ENCODE data around the gene ZNF117.

DNA sequence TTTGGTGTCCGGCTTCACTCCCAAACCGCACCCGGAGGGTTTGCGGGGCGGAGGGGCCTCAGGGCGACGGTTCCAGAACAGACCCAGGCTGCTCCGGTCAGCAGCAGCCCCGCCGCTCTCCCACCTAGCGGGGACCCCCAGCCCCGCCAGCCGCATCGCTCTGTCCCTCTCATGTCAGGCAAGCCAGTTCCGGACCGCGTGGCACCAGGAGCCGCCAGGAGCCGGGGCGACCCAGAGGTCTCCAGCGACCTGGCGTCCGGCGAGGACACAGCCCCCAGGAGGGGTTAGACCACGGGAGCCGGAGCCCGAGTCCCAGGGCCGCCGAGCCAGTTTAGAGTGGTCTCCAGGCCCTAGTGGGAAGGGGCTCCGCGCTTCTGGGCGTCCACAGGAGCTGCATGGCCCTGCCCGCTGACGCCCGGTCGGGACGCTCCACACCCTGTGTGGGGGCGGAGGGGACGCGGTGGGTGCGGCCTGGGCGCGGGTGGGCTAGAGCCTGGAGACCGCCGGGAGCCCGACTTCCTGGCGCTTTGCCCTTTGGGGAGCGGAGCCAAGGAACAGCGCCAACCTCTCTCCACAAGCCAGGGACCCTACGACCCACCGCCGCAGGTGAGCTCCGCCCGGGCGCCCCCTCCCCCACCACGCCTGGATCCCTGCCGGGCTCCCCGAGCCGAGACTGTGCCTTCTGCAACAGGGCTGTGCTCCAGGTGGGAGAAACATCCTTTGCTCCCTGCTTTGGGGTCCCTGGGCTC lies 43.4 kb downstream of the ZNF117 start:
- TF ChIP-seq, protein P1, sequence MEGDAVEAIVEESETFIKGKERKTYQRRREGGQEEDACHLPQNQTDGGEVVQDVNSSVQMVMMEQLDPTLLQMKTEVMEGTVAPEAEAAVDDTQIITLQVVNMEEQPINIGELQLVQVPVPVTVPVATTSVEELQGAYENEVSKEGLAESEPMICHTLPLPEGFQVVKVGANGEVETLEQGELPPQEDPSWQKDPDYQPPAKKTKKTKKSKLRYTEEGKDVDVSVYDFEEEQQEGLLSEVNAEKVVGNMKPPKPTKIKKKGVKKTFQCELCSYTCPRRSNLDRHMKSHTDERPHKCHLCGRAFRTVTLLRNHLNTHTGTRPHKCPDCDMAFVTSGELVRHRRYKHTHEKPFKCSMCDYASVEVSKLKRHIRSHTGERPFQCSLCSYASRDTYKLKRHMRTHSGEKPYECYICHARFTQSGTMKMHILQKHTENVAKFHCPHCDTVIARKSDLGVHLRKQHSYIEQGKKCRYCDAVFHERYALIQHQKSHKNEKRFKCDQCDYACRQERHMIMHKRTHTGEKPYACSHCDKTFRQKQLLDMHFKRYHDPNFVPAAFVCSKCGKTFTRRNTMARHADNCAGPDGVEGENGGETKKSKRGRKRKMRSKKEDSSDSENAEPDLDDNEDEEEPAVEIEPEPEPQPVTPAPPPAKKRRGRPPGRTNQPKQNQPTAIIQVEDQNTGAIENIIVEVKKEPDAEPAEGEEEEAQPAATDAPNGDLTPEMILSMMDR (conservative IDR thresholded peaks at IDR 0.05; ENCODE audit: low read length), result no peak
- no peak for TF ChIP-seq EZH2phosphoT487 (IDR thresholded peaks at IDR 0.05; ENCODE audit: borderline replicate concordance)
